Right renal pelvis (tissue), 4 donors: Measurements from ENCODE around the gene FAM13A. TPM values are rescaled to one million over a fixed set of nuclear protein-coding genes. Genes with fewer than 3 reads are reported as not detected.

Source experiments
- DNase-seq, 4 donors: peaks; one replicate each; pipeline ENCODE4 v3.0.0-alpha.2; 2013; ENCODE audit warnings: low read depth in 4 of 4, low spot score in 3 of 4, missing footprints in 1 of 4
- polyA plus RNA-seq, 4 donors: library from polyadenylated mRNA; unstranded; fragments of 120-200 nt; gene quantifications; one replicate each; pipeline ENCODE4 v1.2.1, GENCODE V29; 2013; ENCODE audit not compliant: insufficient read length in 4 of 4

The FAM13A gene
- polyA plus RNA-seq, 4 donors, result 30.8 to 34.0 (median 33.6) TPM

DNA sequence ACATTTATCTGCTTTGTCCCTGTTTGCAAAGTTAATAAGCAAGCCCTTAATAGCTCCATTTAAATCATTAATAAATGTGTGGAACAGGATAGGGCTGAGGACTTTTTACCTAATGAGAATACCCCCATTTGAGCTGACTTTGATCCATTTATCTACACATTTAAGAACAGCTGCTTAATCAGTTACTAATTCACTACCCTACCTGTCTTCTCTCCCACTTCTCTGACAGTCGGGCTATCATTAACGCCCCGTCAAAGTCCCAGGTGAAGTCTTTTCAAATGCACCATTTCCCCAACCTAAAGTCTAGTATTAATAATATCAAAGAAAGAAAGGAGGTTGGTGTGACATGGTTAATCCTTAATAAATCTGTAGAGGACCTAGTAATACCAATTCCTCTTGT lies 302.2 kb downstream of the FAM13A start:
- no peak for DNase-seq

DNA sequence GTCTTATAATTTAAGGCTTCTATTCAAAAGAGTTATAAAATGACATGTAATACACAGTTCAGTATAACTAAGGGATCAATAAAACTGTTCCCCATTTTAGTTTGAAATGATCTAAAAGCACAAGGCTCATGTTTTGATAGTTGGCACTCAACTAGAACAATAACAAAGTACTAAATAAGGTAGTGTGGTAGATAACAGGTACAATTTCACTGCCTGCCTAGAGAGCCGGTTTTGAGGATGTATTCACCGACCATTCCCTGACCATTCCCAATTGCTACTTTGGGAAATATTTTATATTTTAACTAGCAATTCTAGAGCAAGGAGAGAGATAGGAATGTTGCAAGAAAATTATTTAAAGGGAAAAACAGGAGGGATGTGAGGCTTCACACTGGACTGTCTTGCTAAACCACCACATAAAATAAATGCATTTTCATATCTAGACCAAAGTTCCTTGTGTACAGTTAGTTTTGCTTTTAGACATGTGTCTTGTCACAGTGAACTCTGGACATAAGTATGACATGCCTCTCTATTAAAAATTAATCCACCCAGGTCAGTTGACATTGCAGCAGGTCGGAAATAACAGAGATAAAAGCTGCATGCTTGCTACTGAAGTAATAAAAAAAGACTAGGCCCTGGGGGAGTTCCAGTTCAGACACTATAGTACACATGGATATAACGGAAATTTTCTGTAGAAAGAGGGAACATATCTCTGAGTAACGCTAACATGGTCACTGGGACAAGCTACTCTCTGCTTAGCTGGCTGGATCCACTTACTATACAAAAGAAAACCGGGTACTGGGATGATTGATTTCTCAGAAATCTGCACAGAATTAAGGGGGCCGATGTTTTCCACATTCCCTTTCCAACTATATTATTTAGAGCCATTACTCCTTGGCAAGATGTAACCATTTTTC lies 303.1 kb downstream of the FAM13A start:
- no peak for DNase-seq

DNA sequence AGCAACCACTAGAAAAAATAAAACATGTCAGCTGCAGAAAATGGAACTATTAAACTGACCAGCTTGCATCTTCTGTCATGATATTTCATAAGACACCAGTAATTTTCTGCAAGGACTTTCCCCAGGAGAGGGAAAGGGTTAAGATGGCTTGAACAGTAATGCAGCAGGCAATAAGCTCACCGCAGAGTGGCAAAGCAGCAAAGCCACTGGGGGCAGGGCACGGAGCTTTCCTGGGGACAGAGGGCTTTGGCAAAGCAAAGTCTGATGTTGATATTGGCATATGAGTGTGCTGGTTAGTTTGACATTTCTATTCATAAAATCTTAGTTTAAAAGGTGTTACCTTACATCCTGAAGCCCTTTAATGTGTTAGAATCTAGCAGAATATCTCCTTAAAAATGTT lies 304.2 kb downstream of the FAM13A start:
- DNase-seq, result no peak

DNA sequence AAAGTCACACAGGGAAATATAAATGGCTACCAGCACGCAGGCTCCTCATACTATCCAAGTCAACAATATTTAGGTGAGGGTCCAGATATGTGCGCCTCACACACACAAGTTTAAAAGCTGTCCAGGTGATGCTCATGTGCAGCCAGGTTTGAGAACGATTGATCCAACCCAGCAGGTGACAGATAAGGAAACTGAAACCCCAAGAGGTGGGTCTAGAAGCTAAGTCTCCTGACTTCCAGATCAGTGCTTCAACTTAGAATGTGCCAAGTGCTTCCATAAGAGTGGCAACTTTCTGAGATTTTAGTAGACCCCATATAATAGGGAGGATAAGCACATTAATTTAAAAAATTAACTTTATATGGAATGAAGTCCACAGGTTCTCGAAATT lies 304.9 kb downstream of the FAM13A start:
- no peak for DNase-seq

DNA sequence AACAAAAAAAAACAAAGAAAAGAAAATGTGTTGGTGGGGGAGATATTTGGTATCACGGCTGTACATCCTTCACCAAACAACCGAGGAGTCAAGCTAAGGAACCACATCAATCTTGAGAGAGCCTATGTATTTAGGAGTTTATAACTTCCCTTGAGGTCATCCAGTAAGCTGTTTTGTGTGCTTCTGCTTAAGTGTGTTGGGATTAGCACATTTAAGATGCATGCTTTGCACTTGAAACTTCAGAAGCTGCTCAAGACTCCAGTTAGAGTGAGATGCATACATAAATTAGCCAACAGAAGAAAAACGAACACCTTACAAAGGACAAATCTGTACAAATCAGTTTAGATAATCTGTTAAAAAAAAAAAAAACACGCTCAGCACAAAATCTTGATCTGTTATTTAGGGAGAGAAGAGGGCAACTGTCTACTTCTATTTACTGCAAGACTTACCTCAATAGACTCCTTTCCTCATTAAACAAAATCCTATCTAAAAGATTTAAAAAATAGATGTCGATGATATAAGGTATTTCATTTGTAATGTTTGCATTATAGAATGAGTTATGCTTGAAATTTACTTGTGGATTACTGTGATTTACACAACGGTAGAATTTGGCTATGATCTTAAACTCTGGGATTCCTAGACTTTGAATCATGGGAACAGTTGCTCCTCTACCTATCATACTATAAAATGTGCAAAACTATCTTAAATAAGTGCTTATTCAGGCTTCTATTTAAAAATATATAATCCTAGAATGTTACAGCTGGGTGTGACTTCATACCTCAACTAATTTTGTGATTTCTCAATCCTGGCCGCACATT lies 305.5 kb downstream of the FAM13A start:
- DNase-seq, result no peak

DNA sequence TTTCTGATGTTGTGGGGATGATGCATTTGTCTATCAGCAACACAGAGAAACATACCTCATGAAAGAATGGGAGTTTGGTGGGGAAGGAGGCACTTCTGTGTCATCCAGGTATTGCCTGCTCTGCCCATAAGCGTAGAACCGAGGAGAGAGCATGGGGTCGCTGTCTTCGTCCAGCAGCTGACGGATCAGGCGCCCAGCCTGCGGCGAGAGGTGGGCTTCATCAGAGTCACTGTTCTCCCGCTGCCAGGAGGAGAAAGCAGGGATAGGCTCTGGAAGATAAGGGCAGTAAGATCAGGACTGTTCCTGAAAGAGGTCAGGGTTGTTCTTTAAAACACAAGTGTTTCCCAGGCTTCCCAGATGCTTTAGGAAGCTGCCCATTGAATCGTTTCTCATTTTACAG lies 306.6 kb downstream of the FAM13A start:
- DNase-seq, result no peak

DNA sequence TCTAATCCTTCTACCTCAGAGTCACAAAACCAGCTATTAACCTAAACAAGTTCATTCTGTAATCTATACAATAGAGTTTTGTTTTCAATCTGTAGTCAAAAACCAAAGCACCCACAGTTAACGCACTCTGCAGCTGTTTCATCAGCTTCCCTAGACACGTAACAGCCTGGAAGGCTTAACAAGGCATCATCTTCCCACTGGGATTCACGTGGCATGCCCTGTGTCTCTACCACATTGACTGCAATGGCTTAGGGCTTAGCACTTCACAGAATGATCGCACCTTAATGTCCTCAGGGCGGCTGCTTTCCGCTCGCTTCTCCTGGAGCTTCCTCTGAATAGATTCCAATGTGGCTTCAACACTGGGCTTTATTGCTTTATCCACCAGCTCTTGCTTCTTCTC lies 309.6 kb downstream of the FAM13A start:
- no peak for DNase-seq

DNA sequence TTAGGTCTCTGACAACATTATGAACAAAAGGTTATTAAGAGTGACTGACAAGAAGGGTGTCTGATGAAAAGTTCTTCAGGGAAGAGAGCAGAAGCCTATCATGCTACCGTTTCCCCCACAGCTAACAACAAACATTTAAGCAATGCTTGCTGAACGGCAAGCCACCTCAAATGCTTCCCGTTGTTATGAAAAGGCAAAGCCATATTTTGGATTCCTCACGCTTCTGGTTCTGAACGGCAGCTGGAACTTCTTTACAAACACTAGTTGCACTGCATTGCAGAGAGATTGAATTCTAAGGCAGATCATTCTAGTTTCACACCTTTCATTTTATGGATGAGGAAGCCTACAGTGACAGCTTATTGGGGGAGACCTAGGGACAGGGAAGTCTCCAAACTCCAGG lies 310.8 kb downstream of the FAM13A start:
- DNase-seq, result no peak

DNA sequence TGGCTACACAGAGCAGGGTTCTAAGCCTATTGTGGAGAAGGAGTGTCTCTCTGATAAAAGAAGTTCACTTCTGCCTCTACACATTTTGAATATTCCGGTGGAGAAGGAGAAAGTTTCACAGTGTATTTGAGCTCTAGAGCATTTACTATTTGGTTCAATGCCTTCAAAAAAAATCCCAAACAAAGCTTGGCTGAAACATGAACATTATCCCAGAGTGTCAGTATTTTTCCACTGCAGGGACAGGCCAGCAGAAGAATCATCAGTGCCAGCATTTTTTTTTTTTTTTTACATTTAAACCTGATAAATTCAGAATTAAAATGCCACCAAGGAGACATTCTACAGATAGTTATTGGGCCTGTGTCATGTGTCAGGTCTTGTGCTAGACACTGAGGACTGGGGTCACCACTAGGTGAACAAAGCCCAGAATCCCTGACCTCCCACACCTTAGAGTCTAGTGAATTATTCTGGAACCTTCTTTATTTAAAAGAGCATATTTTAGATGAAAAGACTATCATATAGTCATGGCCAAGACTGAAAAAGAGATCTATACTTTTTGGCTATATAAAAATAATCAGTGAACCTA lies 311.3 kb downstream of the FAM13A start:
- no peak for DNase-seq

DNA sequence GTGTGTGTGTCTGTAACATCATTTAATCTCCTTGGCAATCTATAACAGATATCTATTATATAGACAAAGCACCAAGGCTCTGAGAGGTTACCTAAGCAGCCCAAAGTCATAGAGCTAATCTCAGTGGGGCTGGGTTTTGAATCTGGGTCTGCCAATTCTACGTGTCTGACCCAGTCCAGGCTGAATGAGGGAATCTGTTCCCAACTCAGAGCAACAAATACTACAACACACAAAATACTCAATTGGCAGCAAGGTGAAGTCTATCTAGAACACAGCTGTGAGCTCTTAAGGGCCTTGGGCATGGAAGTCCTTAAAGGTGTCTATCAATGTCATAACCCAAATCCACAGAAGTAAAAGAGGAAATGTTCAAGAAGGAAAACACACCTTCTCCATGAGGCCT lies 311.8 kb downstream of the FAM13A start:
- DNase-seq, result no peak

DNA sequence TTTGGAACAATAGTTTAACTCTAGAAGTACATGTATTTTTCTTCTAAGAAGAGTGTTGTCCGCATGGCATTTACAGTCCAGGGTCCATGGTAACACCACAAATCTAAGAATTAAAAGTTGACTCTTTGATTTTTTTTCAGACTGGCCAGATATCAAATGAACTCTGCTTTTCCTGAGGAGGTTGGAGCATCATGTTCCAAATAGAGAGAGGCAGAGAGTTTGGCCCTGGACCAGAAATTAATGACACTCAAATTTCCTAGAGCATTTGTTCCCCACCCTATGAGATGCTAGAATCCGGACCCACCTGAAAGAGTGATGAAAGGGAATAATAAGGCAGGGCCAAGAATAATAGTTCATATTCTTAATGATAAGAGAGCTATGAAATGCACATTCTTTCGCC lies 312.4 kb downstream of the FAM13A start:
- no peak for DNase-seq

DNA sequence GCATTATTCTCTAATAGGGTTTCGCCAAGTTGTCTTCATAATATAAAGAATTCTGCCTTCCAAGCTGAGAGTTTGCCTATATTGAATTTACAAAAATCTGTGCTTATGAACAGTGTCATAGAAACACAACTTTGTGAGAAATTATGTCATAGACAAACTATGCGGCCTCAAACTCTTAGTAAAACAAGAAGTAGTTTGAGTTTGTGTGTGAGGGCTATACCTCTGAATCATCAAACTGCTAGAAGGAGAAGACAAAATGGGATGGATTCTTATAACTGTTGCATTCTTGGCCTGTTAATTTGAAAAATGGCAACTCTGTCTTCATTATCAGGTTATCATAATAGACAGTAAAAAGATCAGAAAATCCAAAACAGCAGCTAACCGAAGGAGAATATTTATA lies 313.3 kb downstream of the FAM13A start:
- no peak for DNase-seq

DNA sequence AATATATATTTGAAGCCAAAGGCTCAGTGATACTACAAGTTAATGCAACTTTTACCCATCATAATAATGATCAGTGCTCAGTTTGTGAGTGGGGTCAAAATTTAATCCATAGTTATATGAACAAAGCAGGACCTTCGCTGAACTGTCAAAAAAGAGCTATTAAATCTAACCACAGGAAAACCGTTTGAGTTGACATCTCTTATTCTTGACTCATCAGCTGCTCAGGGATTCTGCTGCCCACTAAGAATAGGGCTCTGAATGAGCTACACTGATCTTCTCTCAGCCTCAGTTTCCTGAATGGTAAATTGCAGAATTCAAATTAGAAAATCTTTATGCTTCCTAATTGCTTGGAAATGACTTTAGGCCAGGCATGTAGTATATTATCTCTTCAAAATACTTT lies 314.4 kb downstream of the FAM13A start:
- DNase-seq, result no peak

DNA sequence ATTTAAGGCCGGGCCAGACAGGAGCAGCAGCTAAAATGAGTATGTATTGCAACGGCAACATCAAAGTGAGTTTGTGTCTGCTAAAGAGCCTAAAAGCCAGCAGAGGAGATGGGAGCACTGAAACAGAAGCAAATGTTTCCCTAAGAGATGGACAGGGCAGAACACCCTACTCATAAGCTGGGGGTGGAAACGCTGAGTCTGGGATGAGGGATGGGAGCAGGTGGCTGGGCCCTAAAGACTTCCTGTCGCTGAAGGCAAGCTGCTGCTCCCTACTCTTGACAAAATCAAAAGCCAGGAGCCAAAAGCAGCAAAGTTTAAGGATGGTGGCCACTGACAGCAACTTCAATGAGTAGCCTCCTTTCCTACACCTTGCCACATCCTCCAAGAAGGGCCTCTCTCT lies 318.8 kb downstream of the FAM13A start:
- DNase-seq, result no peak

DNA sequence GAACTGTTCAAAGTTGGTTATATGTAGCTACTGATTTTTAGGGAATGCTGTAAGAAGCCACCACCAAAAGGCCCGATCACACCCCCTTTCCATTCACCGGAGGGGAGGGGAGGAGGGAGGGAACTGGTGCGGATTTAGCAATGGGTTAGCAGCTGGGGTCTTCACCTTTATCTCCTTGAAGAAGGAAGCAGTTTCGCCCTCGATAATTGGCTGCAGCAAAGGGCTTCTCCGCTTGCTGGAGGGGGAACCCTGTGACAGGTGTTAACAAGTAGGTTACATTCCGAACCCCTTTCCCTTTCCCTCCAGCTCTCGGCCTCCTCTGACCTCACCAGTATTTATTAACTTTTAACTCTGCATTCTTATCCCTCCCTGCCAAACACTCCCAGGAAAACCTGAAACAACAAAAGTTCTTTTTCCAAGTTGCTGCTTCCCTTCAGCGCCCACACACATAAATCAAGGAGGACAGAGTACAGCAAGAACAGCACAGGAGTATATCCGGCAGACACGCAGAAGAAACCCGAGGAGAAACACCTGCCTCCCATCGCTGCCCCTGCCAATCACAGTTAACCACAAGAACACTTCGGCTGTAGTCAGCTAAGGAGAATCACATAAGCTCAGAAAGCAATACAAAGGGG lies 319.6 kb downstream of the FAM13A start:
- peak; percentile 66 to 85 (median 75) for DNase-seq

DNA sequence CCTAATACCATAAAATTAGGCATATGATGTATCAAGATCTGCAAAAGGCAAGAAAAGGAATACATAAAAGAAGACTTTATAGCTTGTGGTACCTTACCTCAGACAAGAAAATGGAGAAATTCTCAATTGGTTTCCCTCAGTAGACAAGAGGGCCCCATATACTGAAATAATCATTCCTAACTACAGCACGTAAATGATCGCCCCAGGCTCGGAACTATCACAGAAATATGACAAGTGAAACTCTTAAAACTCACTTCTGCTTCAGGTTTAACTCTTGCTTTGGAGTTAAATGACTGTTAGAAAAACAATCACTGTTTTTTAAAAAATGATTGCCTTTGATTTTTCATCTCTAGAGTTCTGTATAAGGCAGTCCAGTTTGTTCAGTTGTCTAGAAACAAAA lies 320.7 kb downstream of the FAM13A start:
- DNase-seq, result no peak

DNA sequence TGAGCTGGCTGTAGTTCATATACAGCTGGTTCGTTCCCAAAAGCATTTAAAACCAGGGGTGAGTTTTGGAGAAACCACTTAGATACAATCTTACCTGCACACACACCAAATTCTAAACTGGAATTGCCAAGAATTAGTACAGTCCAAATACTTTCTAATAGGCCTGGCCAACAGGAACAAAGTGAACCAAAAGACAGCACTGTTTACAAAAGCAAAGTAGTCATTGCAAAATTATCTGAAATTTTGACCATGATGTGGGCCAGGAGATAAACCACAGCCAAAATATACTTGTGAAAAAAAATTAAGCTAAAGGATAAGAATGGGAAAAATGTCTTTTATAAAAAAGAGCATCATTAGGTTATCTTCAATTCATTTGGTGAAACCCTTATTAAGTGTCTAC lies 321.4 kb downstream of the FAM13A start:
- no peak for DNase-seq

DNA sequence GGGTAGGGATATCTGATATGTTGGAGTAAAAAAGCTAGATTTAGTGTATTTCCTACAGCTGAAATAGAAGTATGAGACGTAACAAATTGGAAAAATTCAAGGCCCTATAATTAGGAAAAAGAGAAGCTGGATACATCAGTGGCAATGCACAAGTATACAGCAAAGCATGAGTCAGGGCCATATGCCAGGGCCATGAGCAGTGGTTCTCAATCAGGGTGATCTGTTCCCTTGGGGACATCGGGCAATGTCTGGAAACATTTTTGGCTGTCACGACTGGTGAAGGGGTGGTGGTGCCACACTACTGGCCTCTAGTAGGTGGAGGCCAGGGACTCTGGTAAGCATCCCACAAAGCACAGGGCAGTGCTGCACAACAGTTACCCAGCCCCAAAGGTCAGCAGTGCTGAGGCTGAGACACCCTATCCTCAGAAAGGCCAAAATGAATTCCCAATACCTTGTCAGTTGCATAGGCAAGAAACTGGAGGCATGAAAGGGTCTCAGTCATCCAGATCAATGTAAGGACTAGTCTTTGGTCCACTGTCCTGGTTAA lies 322.5 kb downstream of the FAM13A start:
- no peak for DNase-seq

DNA sequence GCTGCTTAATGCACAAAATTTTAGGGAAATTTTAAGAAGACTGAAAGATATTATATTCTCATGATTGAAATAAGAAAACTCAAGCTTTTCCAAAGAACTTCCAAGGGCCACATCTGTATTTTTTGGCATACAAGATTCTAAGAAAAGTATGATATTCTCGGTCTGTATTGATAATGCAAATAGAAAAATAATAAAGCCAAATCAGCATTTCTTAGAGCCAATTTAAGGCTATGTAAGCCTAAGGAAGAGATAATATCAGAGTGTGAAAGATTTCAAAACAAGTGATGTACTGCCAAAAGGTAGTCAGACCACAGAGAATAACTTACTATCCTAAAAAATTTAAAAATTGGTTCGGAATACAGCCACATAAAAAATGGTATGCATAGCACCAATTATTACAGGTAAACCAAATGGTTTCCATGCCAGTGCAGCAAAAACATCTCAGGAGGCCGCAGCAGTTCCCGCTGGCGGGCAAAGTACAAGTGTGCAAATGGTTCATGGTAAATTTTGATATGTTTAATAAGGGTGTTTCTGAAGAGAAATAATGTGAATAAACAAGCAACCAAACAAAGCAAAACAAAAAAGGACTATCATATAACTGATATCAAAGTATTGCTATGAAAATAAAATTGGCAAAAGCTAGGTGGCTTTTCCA lies 324.1 kb downstream of the FAM13A start:
- no peak for DNase-seq

DNA sequence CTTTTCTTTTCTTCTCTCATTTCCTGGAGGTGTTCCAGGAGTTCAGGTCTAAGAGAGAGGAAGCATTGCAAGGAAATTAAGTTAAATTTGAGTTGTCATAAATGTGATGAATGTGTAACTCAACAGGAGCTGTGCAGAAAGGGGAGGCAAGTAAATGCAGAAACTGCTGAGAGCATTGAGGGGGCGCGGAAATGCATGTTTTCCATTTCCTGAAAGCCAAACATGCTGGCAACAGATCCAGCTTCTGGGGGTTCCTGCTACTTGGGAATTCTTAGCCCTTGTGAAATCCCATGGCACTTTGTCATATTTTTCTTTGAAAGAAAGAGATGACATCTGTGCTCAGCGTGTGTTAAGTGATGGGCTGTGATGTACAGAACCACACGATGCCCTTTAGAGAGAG lies 325.6 kb downstream of the FAM13A start:
- DNase-seq, result no peak
